NCI-H146 (cell line): ENCODE measurements around the gene PRRT2.
"Not testable (repeated sequence)": the region's sequence is repeated elsewhere in the genome, so short reads cannot be mapped to it uniquely, and the experiment has no call there.

Experiments used
- DNase-seq: peaks from one replicate; lab custom pipeline; 2025; lab: John Stamatoyannopoulos, UW

PRRT2 gene

GRCh38 chr16:29812754-29813643, 1.0 kb downstream of the PRRT2 start:
- no peak for DNase-seq

DNA sequence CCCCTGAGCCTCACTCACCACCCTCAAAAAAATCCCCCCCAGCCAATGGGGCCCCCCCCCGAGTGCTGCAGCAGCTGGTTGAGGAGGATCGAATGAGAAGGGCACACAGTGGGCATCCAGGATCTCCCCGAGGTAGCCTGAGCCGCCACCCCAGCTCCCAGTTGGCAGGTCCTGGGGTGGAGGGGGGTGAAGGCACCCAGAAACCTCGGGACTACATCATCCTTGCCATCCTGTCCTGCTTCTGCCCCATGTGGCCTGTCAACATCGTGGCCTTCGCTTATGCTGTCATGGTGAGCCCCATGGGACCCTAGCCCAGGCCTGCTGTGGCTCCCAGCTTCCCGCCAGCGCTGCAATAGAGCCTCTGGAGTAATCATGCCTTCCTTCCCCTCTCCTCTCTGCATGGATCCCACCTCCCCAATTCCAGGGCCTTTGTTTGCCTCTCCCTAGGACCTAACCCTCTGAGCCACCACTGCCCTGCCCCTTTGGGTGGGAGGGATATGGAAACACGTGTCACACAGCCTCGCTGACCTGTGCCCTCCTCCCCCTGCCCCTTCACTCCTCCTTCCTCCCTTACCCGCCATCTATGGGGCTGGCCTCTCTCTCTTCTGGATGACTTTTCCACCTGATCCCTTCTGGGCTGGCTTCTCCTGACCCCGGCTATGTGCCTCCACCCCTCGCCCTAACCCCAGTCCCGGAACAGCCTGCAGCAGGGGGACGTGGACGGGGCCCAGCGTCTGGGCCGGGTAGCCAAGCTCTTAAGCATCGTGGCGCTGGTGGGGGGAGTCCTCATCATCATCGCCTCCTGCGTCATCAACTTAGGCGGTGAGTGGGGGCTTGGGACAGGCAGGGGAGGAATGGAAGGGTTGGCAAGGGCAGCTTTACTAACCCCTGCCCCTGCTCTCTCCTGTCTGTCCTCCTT, 1.9 kb downstream of the PRRT2 start:
- DNase-seq = no peak

DNA sequence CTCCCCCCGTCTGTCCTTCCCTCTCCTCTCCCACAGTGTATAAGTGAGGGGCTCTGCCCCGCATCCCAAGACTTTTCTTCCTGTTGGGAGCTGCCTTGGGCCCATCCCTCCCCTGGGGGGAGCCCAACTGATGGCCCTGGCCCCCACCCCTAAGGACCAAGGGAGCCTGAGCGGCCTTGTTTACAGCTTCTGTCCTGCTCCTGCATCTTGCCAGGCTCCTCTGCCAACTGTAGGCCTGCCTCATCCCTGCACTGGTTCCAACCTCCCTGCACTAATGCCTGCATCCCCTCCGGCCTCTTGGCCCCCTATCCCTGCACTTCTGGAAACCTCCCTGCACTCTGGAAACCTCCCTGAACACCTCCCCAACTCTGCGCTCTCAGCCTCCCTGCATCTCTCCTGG, 2.6 kb downstream of the PRRT2 start:
- DNase-seq = no peak

GRCh38 chr16:29815032-29815721, 3.2 kb downstream of the PRRT2 start:
- peak; percentile 86 for DNase-seq

DNA sequence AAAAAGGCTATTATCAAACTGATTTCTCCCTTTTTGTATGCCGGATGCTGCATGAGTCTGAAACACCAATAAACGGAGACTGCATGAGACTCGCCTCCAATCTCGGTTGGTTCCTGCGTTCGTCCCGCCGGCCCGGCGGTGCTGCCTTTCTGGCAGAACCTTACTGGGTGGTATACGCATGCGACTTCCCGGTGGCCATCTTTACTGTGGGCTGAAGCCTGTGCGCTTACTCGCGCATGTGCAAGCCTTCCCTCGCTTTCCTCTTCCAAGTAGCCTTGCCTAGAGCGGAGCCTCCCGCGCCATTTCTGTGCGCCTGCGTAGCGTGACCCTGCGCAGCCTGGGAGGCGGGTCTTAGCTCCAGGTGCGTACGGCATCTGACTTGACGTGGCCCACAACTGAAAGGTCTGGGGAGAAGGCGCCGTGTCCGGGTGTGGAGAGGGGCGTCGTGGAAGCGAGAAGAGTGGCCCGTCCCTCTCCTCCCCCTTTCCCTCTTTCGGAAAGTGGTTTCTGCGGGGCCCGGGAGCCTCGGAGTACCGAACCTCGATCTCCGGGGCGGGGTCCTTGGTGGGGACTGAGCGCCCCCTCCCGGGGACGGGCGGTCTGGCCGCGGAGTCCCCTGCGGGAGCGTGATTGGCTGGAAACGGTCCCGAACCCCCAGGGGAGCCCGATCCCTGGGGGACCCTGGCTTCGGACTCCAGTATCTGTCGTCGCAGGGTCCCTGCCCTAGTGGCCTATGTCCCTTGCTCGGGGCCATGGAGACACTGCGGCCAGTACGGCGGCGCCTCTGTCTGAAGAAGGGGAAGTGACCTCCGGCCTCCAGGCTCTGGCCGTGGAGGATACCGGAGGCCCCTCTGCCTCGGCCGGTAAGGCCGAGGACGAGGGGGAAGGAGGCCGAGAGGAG, 4.0 kb downstream of the PRRT2 start, which contains the start of gene PAGR1:
TSS of gene PAGR1 (plus strand) at position 360 of the 901 bp plus-strand sequence. CDS start at position 734, 374 bp downstream.
- DNase-seq = peak; percentile 100

- DNase-seq = peak; percentile 83
Measured at GRCh38 chr16:29816694-29817441, 4.9 kb downstream of the PRRT2 start.

DNA sequence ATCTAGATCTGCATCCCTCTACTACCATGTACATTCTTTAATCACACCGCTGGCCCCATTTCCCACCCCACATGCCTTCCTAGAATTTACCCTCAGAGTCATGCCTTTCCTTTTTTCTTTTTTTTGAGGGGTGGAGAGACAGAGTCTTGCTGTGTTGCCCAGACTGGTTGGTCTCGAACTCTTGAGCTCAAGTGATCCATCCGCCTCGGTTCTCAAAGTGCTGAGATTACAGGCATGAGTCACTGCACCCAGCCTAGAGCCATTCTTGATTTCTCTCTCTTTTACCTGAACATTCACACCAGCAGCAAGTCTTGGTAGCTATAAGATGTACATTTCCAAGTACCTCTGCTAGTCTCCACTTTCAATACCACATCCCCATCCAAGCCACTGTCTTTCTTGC, 6.1 kb downstream of the PRRT2 start:
- no peak for DNase-seq

- DNase-seq = no peak
Measured at GRCh38 chr16:29819506-29819905, 7.5 kb downstream of the PRRT2 start.

GRCh38 chr16:29820271-29820701, 8.3 kb downstream of the PRRT2 start, which contains the start of gene MVP:
Gene MVP, plus strand, starts transcription at chr16:29820462. Its CDS starts 10,088 bp downstream, at chr16:29830550.
- peak; percentile 37 for DNase-seq

GRCh38 chr16:29820730-29821642, 9.0 kb downstream of the PRRT2 start:
- no peak for DNase-seq

DNA sequence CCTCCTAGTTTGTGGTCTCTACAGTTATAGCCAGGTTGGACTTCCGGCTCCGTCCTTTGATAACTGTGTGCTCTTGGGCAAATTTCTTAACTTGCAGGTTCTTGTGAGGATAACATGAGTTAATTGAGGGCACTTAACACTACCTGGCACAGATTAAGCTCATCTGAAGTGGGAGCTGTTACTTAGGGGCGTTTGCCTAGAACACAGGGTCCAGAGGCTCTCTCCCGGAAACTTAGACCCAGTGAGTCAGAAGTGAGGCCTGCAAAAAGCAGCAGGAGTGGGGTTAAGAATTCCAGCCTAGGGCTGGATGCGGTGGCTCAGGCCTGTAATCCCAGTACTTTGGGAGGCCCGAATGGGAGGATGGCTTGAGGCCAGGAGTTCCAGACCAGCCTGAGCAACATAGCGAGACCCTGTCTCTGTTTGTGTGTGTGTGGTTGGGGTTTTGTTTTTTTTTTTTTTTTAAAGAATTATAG, 9.7 kb downstream of the PRRT2 start:
- no peak for DNase-seq

DNA sequence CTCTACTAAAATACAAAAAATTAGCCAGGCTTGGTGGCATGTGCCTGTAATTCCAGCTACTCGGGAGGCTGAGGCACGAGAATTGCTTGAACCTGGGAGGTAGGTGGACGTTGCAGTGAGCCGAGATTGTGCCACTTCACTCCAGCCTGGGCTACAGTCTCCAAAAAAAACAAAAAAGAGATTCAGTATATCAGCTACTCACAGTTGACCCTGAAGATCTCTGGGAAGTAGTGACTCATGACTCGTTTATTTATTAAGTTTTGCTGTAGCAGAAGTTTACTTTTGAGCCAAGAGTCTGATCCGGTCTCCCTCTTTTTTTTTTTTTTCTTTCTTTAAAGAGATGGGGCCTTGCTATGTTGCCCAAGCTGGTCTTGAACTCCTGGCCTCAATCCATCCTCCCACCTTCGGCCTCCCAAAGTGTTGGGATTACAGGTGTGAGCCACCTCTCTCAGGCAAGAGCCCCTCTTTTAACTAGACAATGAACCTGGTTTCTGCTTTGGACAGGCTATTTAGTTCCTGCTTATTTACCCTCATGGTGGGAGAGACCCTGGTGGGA, 12.7 kb downstream of the PRRT2 start:
- no peak for DNase-seq

GRCh38 chr16:29825145-29826044, 13.4 kb downstream of the PRRT2 start:
- peak; percentile 58 for DNase-seq

- DNase-seq = no peak
Measured at GRCh38 chr16:29826342-29826695, 14.3 kb downstream of the PRRT2 start.

GRCh38 chr16:29830774-29831173, 18.8 kb downstream of the PRRT2 start:
- DNase-seq = no peak

DNA sequence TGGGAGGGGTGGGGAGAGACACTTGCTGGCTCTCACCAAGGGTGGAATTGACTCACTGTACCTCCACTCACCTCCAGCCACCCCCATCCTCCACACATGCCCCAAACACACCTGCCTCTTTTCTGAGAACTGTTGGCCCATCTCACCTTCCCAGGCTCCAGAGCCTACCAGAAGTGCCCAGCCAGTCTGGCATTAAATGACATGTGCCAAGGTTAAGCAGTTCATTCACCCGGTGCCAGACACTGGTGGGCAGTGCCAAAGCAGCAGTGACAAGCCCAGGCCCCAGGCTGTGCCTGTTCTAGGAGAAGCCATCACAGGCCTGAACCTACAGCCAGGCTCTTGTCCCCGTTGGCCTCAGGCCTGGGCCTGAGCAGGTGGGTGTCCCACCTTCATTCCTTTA, 19.5 kb downstream of the PRRT2 start:
- DNase-seq = no peak

- DNase-seq = not testable (repeated sequence)
Measured at GRCh38 chr16:29833219-29833618, 21.2 kb downstream of the PRRT2 start.

DNA sequence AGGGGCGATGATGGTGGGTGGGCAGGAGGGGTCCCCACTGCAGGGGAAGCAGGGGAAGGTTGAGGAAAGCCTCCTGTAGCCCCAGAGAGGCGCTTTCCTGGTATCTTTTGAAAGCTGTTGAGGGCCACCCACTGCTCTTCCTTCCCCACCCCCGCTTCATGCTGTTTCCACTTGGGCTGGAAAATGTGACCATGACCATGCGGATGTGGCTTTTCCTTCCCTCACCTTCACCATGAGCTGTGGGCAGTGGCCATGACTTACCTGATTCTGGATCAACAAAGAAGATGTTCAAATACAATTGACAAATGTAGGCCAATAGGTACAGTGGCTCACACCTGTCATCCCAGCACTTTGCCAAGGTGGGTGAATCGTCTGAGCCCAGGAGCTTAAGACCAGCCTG, 22.1 kb downstream of the PRRT2 start:
- no peak for DNase-seq
